GM19025 (cell line): ENCODE results near the gene DUSP6.

ENCODE experiments used
- ATAC-seq: cut with Tn5 transposase; IDR thresholded peaks from one replicate; pipeline ENCODE4 v1.9.1; 2021; ENCODE audit warnings: mild to moderate bottlenecking, low read depth, moderate library complexity; ENCODE audit not compliant: unreplicated experiment

The DUSP6 gene

DNA sequence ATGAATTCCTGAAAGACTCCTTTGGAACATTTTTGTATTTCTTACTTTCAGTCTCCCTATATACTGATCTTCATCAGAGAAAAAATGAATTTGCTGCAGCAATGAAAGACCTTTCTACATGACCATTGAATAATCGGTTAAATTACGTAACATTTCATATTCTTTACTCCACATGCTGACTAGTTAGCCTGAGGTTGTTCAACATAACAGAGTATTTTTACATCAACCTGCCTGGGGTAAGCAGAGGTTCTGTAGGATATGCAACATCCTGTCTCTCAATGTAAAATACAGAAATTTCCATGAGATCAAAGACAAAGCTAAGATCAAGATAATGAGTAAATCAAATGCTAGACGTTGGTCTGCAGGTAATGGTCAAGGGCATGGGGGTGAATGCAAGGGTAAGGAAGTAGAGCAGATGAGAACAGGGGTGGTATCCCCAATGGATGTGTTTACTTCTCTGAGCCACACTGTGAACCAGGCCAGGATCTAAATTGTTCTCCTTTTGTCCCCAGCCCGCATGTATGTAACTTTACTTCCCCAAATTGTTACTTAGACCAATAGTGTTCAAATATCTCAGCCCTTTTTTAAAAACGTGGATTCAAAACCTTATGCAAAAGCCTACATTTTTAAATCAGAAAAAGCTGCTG is 45.4 kb downstream of the DUSP6 start:
- no peak for ATAC-seq

DNA sequence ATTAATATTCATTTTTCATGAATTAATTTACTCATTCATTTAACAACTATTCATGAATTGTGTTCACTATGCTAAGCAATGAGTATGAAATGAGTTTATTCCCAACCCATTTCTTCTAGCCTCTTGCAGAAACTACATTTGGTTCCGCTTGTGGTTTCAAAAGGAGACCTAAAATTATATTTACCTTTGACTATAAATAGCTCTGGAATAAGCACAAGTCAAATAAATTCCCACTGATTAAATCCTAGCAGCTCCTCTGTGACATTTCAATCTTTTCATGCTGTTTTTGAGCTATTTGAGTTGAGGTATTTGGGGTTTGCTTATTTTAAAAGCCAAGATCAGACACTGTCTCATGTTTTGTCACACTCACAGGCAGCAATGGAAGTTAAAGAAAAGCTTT is 46.9 kb downstream of the DUSP6 start:
- no peak for ATAC-seq

DNA sequence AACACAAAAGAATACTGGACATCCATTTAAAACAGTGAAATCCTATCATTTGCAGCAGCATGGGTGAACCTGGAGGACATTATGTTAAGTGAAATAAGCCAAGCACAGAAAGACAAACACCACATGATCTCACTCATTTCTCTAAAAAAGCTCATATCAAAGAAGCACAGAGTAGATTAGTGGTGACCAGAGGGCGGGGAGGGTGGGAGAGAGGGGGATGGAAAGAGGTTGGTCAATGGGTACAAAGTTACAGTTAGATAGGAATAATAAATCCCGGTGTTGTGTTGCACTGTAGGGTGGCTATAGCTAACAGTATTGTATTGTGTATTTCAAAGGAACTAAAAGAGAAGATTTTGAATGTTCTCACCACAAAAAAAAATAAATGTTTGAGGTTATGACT is 52.4 kb downstream of the DUSP6 start:
- no peak for ATAC-seq

DNA sequence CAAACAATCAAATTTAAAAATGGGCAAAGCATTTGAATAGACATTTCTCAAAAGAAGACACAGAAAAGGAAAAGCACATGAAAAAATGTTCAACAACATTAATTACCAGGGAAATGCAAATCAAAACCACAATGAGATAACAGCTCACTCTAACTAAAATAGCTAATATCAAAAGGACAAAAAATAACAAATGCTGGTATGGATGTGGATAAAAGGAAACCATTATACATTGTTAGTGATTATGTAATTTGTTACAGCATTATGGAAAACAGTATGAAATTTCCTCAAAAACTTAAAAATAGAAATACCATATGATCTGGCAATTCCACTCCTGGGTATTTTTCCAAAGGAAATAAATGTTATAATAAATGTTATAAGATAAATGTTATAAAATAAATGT is 52.9 kb downstream of the DUSP6 start:
- no peak for ATAC-seq
